Measurements from ENCODE around the gene ZBTB39.
"Not testable (repeated sequence)": the region's sequence is repeated elsewhere in the genome, so short reads cannot be mapped to it uniquely, and the experiment has no call there.

The ZBTB39 gene

DNA sequence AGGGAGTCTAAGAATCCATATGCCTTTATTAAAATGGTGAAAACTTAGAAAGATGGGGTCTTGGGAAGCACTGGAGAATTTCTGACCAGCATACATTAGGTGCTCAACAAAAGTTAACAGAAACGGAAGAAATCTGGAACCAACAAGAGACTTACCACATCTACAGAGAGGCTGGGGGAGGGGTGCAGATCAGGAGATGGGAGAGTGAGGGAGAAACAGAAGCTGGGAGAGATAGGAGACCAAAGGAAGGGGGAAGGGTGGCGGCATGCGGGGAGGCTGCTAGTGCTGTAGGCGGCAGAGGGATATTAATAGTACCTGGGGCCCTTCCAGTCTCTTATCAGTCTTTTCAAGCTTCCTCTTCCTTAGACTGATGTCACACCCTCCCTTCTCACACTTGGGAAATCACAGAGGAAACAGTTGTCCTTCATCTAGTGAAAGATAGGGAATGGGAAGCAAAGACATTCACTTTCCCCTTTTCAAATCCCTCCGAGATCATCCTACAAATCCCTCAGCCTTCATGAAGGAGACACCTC is 18.1 kb downstream of the ZBTB39 start:
- H3K4me2 ChIP-seq (ENCODE audit: low read depth, low read length, poor library complexity, severe bottlenecking) = no peak overlapping the region
- peaks cover 16% of the 10 kb centered on the region for H3K4me1 ChIP-seq (ENCODE audit: insufficient read depth, low read length, poor library complexity, severe bottlenecking)
- no peaks in the 10 kb centered on the region for H3K9me3 ChIP-seq (ENCODE audit: insufficient read depth, low read depth, low read length)
- no peaks in the 10 kb centered on the region for H3K9me2 ChIP-seq (replicated peaks; ENCODE audit: low read depth, low read length)
- no peaks in the 10 kb centered on the region; the same call in 1 of the 2 replicates for H3F3A ChIP-seq (ENCODE audit: low read depth)
- H3K79me2 ChIP-seq (ENCODE audit: insufficient read depth, low read length) = no peaks in the 10 kb centered on the region
- H2AFZ ChIP-seq (ENCODE audit: low read length) = no peak overlapping the region
- H3K9ac ChIP-seq (ENCODE audit: low read depth, low read length, poor library complexity, severe bottlenecking) = no peak overlapping the region
- H4K20me1 ChIP-seq (ENCODE audit: insufficient read depth, low read length, poor library complexity, severe bottlenecking) = no peaks in the 10 kb centered on the region
- TF ChIP-seq EZH2phosphoT487 (IDR thresholded peaks at IDR 0.05; ENCODE audit: borderline replicate concordance) = no peak
- TF ChIP-seq, protein P1, sequence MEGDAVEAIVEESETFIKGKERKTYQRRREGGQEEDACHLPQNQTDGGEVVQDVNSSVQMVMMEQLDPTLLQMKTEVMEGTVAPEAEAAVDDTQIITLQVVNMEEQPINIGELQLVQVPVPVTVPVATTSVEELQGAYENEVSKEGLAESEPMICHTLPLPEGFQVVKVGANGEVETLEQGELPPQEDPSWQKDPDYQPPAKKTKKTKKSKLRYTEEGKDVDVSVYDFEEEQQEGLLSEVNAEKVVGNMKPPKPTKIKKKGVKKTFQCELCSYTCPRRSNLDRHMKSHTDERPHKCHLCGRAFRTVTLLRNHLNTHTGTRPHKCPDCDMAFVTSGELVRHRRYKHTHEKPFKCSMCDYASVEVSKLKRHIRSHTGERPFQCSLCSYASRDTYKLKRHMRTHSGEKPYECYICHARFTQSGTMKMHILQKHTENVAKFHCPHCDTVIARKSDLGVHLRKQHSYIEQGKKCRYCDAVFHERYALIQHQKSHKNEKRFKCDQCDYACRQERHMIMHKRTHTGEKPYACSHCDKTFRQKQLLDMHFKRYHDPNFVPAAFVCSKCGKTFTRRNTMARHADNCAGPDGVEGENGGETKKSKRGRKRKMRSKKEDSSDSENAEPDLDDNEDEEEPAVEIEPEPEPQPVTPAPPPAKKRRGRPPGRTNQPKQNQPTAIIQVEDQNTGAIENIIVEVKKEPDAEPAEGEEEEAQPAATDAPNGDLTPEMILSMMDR (conservative IDR thresholded peaks at IDR 0.05; ENCODE audit: low read length) = no peak
- no peak overlapping the region for H3K4me3 ChIP-seq (ENCODE audit: low read length, poor library complexity, severe bottlenecking)
- no peaks in the 10 kb centered on the region for H3K36me3 ChIP-seq (ENCODE audit: insufficient read depth, low read length)
- H3K27me3 ChIP-seq (ENCODE audit: insufficient read depth, low read length, poor library complexity, severe bottlenecking) = no peaks in the 10 kb centered on the region

DNA sequence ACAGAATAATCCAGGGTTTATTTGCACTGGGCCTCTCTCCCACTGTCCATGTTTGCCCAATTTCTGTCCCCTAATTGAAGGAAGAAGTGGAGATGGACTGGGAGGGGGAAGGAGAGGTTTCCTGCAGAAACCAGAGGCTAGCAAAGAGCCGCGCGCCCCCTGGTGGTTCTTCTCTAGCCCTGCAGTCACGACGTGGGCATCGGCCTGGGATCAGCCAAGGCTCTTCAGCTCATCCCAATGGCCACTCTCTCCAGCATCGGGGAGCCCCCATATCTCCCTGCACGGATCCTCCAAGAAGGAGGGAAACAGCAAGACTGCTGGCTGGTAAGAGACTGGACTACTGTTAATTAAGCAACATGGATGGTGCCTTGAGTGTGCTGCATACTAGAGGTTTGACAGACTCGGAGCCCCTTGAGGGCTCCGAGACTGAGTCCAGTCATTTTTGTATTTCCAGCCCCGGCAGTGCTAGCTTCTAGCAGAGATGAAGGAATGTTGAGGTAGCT is 18.7 kb downstream of the ZBTB39 start:
- peaks cover 16% of the 10 kb centered on the region for H3K4me1 ChIP-seq (ENCODE audit: insufficient read depth, low read length, poor library complexity, severe bottlenecking)
- no peaks in the 10 kb centered on the region for H3K9me2 ChIP-seq (replicated peaks; ENCODE audit: low read depth, low read length)
- peak overlapping the region; percentile 42; the same call in 1 of the 2 replicates for H2AFZ ChIP-seq (ENCODE audit: low read length)
- no peaks in the 10 kb centered on the region for H3K9me3 ChIP-seq (ENCODE audit: insufficient read depth, low read depth, low read length)
- H3K4me2 ChIP-seq (ENCODE audit: low read depth, low read length, poor library complexity, severe bottlenecking) = no peak overlapping the region
- H3F3A ChIP-seq (ENCODE audit: low read depth) = no peaks in the 10 kb centered on the region; the same call in 1 of the 2 replicates
- H3K79me2 ChIP-seq (ENCODE audit: insufficient read depth, low read length) = no peaks in the 10 kb centered on the region
- H3K4me3 ChIP-seq (ENCODE audit: low read length, poor library complexity, severe bottlenecking) = no peak overlapping the region
- H3K36me3 ChIP-seq (ENCODE audit: insufficient read depth, low read length) = no peaks in the 10 kb centered on the region
- H3K9ac ChIP-seq (ENCODE audit: low read depth, low read length, poor library complexity, severe bottlenecking) = no peak overlapping the region
- no peak for TF ChIP-seq EZH2phosphoT487 (IDR thresholded peaks at IDR 0.05; ENCODE audit: borderline replicate concordance)
- TF ChIP-seq, protein P1 (conservative IDR thresholded peaks at IDR 0.05; ENCODE audit: low read length) = peak; percentile 95
- no peaks in the 10 kb centered on the region for H3K27me3 ChIP-seq (ENCODE audit: insufficient read depth, low read length, poor library complexity, severe bottlenecking)
- H4K20me1 ChIP-seq (ENCODE audit: insufficient read depth, low read length, poor library complexity, severe bottlenecking) = no peaks in the 10 kb centered on the region

DNA sequence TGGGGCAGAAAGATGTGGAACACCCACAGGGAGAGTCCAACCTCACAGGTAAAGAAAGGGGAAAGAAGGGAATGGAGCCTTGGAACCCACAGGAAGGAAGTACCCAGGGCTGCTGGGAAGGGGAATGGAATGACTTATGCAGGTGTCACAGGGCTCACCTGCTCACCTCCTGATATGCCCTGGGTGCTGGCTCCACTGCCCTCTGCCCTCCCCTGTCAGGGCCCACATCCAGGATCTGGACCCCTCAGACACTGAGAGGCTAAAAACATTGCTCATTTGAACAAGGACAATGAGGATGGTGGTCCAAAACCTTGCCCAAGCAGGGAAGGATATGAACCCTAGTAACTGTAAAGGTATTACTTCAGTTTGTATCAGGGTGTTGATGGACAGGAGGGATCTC is 19.3 kb downstream of the ZBTB39 start:
- Histone ChIP-seq H4K20me1 (ENCODE audit: insufficient read depth, low read length, poor library complexity, severe bottlenecking) (no peaks in the 10 kb centered on the region), H3K4me2 (ENCODE audit: low read depth, low read length, poor library complexity, severe bottlenecking) (no peak overlapping the region), H3K27me3 (ENCODE audit: insufficient read depth, low read length, poor library complexity, severe bottlenecking) (no peaks in the 10 kb centered on the region)

DNA sequence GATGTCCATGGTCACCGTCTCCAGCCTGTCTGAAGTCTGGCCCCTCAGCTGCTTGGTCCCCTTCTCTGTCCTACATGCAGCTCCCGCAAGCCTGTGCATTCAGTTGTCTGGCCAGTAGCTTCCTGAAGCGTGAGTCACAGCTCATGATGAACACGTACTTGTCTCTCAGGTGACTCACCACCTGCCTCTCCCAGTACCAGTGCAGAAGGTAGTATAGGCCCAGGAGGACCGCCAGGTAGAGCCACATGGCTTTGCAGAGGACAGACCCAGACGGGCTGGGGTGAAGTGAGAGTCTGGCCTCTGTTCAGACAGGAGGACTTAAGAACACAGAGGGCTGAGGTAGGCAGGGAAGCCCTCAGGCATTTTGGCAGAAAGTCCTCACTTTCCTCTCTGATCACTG is 20.6 kb downstream of the ZBTB39 start:
- not testable (repeated sequence) for H3K4me1 ChIP-seq (ENCODE audit: insufficient read depth, low read length, poor library complexity, severe bottlenecking); H3K4me3 ChIP-seq (ENCODE audit: low read length, poor library complexity, severe bottlenecking); H3K27me3 ChIP-seq (ENCODE audit: insufficient read depth, low read length, poor library complexity, severe bottlenecking); H3K9me3 ChIP-seq (ENCODE audit: insufficient read depth, low read depth, low read length); H3K79me2 ChIP-seq (ENCODE audit: insufficient read depth, low read length); H2AFZ ChIP-seq (ENCODE audit: low read length); H3K9me2 ChIP-seq (replicated peaks; ENCODE audit: low read depth, low read length); H3K9ac ChIP-seq (ENCODE audit: low read depth, low read length, poor library complexity, severe bottlenecking); H3F3A ChIP-seq (ENCODE audit: low read depth); H3K4me2 ChIP-seq (ENCODE audit: low read depth, low read length, poor library complexity, severe bottlenecking); H4K20me1 ChIP-seq (ENCODE audit: insufficient read depth, low read length, poor library complexity, severe bottlenecking); H3K36me3 ChIP-seq (ENCODE audit: insufficient read depth, low read length)

More for the DNA sequence above, 19.3 kb downstream of the ZBTB39 start:
- no peak overlapping the region for H3K4me3 ChIP-seq (ENCODE audit: low read length, poor library complexity, severe bottlenecking)
- peak overlapping the region; percentile 42; the same call in 1 of the 2 replicates for H2AFZ ChIP-seq (ENCODE audit: low read length)
- H3K9me2 ChIP-seq (replicated peaks; ENCODE audit: low read depth, low read length) = no peaks in the 10 kb centered on the region
- H3F3A ChIP-seq (ENCODE audit: low read depth) = no peaks in the 10 kb centered on the region; the same call in 1 of the 2 replicates
- no peaks in the 10 kb centered on the region for H3K79me2 ChIP-seq (ENCODE audit: insufficient read depth, low read length)
- TF ChIP-seq, protein P1 (conservative IDR thresholded peaks at IDR 0.05; ENCODE audit: low read length) = no peak
- no peak for TF ChIP-seq EZH2phosphoT487 (IDR thresholded peaks at IDR 0.05; ENCODE audit: borderline replicate concordance)
- H3K9ac ChIP-seq (ENCODE audit: low read depth, low read length, poor library complexity, severe bottlenecking) = no peak overlapping the region
- peaks cover 16% of the 10 kb centered on the region for H3K4me1 ChIP-seq (ENCODE audit: insufficient read depth, low read length, poor library complexity, severe bottlenecking)
- no peaks in the 10 kb centered on the region for H3K9me3 ChIP-seq (ENCODE audit: insufficient read depth, low read depth, low read length)
- no peaks in the 10 kb centered on the region for H3K36me3 ChIP-seq (ENCODE audit: insufficient read depth, low read length)
